PC-3 (cell line): ENCODE measurements around the gene UBE2E3. TPM values are rescaled to one million over a fixed set of nuclear protein-coding genes. Genes with fewer than 3 reads are reported as not detected.

Source experiments
- ATAC-seq: fragments of 200-7000 bp; cut with Tn5 transposase; 2 replicates; pipeline ENCODE4 v1.9.1; 2020; ENCODE audit warnings: mild to moderate bottlenecking, moderate library complexity
- BruUV-seq: library from RNA; stranded (reverse); fragments of 400-500 nt; replicated peaks from 2 replicates; lab custom pipeline; 2021; lab: Mats Ljungman, UMichigan
- CTCF ChIA-PET: fragments of 300-600 bp; sonication (Branson Sonifier 250); formaldehyde crosslinking; loops from one replicate; lab custom pipeline; 2022; ENCODE audit warnings: antibody characterized with exemption; lab: Charles Lee
- POLR2A ChIA-PET: fragments of 300-600 bp; sonication (Branson Sonifier 250); formaldehyde crosslinking; loops from one replicate; lab custom pipeline; 2022; ENCODE audit warnings: antibody characterized with exemption; ENCODE audit not compliant: unreplicated experiment; lab: Charles Lee
- DNase-seq: peaks from one replicate; pipeline ENCODE4 v3.0.0-alpha.2; 2015
- H2AFZ ChIP-seq: fragments of 300-600 bp; sonication (generic); 2 replicates; pipeline ENCODE4 v1.6.0; 2016; ENCODE audit warnings: antibody characterized with exemption, low read length
- H3F3A ChIP-seq: fragments of 300-600 bp; sonication (generic); one replicate; pipeline ENCODE4 v1.6.0; 2017; ENCODE audit warnings: antibody characterized with exemption, low read length, control low read depth, mild to moderate bottlenecking; ENCODE audit not compliant: unreplicated experiment
- H3K27ac ChIP-seq: fragments of 300-600 bp; sonication (generic); 2 replicates; pipeline ENCODE4 v1.5.1; 2016; ENCODE audit warnings: mild to moderate bottlenecking, low read length
- H3K27me3 ChIP-seq: fragments of 300-600 bp; sonication (generic); 2 replicates; pipeline ENCODE4 v1.6.1; 2016; ENCODE audit warnings: low read length, mixed read lengths
- H3K36me3 ChIP-seq: fragments of 300-600 bp; sonication (generic); 2 replicates; pipeline ENCODE4 v1.6.1; 2016; ENCODE audit warnings: low read depth, mixed run types, low read length, mixed read lengths
- H3K4me1 ChIP-seq: fragments of 300-600 bp; sonication (generic); 2 replicates; pipeline ENCODE4 v1.5.1; 2016; ENCODE audit warnings: low read length; ENCODE audit not compliant: insufficient read depth
- H3K4me2 ChIP-seq: fragments of 300-600 bp; sonication (generic); 2 replicates; pipeline ENCODE4 v1.6.0; 2016; ENCODE audit warnings: low read length
- H3K4me3 ChIP-seq: fragments of 300-600 bp; sonication (generic); 2 replicates; pipeline ENCODE4 v1.5.1; 2016; ENCODE audit warnings: mild to moderate bottlenecking, low read length, mixed read lengths
- H3K79me2 ChIP-seq: fragments of 300-600 bp; sonication (generic); 2 replicates; pipeline ENCODE4 v1.6.1; 2017; ENCODE audit warnings: low read length, mixed read lengths
- H3K9ac ChIP-seq: fragments of 300-600 bp; sonication (generic); 2 replicates; pipeline ENCODE4 v1.6.0; 2016; ENCODE audit warnings: mild to moderate bottlenecking, low read length
- H3K9me2 ChIP-seq: fragments of 300-600 bp; sonication (generic); replicated peaks from 2 replicates; pipeline ENCODE4 v1.6.1; 2016; ENCODE audit warnings: mixed run types, low read length, mixed read lengths
- H3K9me3 ChIP-seq: fragments of 300-600 bp; sonication (generic); 2 replicates; pipeline ENCODE4 v1.6.1; 2016; ENCODE audit warnings: low read length, mixed read lengths
- H4K20me1 ChIP-seq: fragments of 300-600 bp; sonication (generic); 2 replicates; pipeline ENCODE4 v1.6.1; 2016; ENCODE audit warnings: low read length, mixed read lengths
- CTCF ChIP-seq: fragments of 300-600 bp; sonication (generic); conservative IDR thresholded peaks from 2 replicates; pipeline ENCODE4 v1.5.1; 2017; ENCODE audit warnings: antibody characterized with exemption, low read depth, mild to moderate bottlenecking, low read length
- EZH2 ChIP-seq: fragments of 300-600 bp; sonication (generic); IDR thresholded peaks from one replicate; pipeline ENCODE4 v1.6.1; 2017; ENCODE audit warnings: antibody characterized with exemption, mild to moderate bottlenecking, low read length; ENCODE audit not compliant: unreplicated experiment
- EZH2phosphoT487 ChIP-seq: fragments of 300-600 bp; sonication (generic); IDR thresholded peaks from 2 replicates; pipeline ENCODE4 v1.6.1; 2018; ENCODE audit warnings: mild to moderate bottlenecking, antibody characterized with exemption, low read length, borderline replicate concordance
- intact Hi-C: fragments of 100-400 bp; cut with micrococcal nuclease; formaldehyde crosslinking; loops from 2 replicates; pipeline ENCODE4 v1.9.0; 2023
- total RNA-seq: library from RNA; depleted of rRNA; stranded (reverse); fragments of >200 nt; gene quantifications from 2 replicates; pipeline ENCODE4 v1.2.3, GENCODE V29; 2014

Gene UBE2E3
- total RNA-seq, 1 experiment from 2014 or later, result 95.6 TPM

GRCh38 chr2:181054256-181054655 is 73.9 kb downstream of the UBE2E3 start:
- CTCF ChIA-PET, result no interaction called here

GRCh38 chr2:181054843-181055242 is 74.4 kb downstream of the UBE2E3 start:
- Histone ChIP-seq H3K9me3 (no peaks in the 10 kb centered on the region), H3K4me1 (peaks cover 7% of the 10 kb centered on the region; the same call in 1 of the 2 replicates), H3K9me2 (no peaks in the 10 kb centered on the region), H3F3A (no peaks in the 10 kb centered on the region), H4K20me1 (no peaks in the 10 kb centered on the region), H3K36me3 (peaks cover 9% of the 10 kb centered on the region; the same call in 1 of the 2 replicates), H3K27ac (no peak overlapping the region), H3K27me3 (no peaks in the 10 kb centered on the region), H3K4me2 (no peak overlapping the region), H3K9ac (no peak overlapping the region), H2AFZ (no peak overlapping the region), H3K4me3 (no peak overlapping the region), H3K79me2 (peaks cover 65% of the 10 kb centered on the region)
- ATAC-seq, result no peak
- CTCF ChIA-PET, result no interaction called here
- no TSS peak for BruUV-seq
- TF ChIP-seq EZH2phosphoT487 (no peak), EZH2 (no peak), CTCF (no peak)
- no peak for DNase-seq
- intact Hi-C loops, result loop anchor here (5.0 to 10.0 kb wide), 3 partner anchors 73 to 810 kb away; partner anchors contain the start of gene UBE2E3
- POLR2A ChIA-PET, result interaction anchor here (0.7 kb wide), 1 partner anchor 9 kb away, joined by 3 read pairs; no protein-coding TSS in a partner anchor

More at GRCh38 chr2:181054256-181054655, 73.9 kb downstream of the UBE2E3 start:
- Histone ChIP-seq H3K4me1 (peaks cover 7% of the 10 kb centered on the region; the same call in 1 of the 2 replicates), H3K36me3 (peaks cover 9% of the 10 kb centered on the region; the same call in 1 of the 2 replicates), H3K9me3 (no peaks in the 10 kb centered on the region), H3K9ac (no peak overlapping the region), H3F3A (no peaks in the 10 kb centered on the region), H3K4me2 (no peak overlapping the region), H3K27ac (no peak overlapping the region), H3K4me3 (no peak overlapping the region), H3K9me2 (no peaks in the 10 kb centered on the region), H4K20me1 (no peaks in the 10 kb centered on the region), H3K79me2 (peaks cover 65% of the 10 kb centered on the region), H2AFZ (no peak overlapping the region), H3K27me3 (no peaks in the 10 kb centered on the region)
- POLR2A ChIA-PET, result no interaction called here
- ATAC-seq, result no peak
- TF ChIP-seq CTCF (no peak), EZH2 (no peak), EZH2phosphoT487 (no peak)
- intact Hi-C loops, result loop anchor here (10.0 kb wide), 1 partner anchor 809 kb away; no protein-coding TSS in a partner anchor
- no TSS peak for BruUV-seq
- DNase-seq, result no peak
